KG1 (cell line): ENCODE data around the gene MRPL53.
"Not testable (repeated sequence)": the region's sequence is repeated elsewhere in the genome, so short reads cannot be mapped to it uniquely, and the experiment has no call there.

ENCODE experiments used
- DNase-seq: peaks from one replicate; lab custom pipeline; 2025; lab: John Stamatoyannopoulos, UW

MRPL53 gene

DNA sequence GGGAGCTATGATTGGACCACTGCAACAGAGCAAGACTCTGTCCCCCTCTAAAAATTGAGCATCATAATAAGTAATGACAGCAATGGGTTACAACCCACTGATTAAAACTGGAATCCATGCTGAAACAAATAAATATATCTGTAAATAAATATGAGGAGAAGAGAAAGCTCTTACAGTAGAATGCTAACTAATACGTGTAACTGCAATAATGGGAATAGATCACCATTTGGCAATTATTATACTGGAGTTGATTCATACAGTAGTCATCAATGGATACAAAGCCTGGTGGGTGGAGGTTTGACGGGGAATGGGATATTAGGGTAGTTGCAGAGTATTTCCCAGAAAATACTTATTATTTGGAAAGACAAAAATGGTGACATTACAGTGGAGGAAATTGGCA, 23.7 kb downstream of the MRPL53 start:
- no peak for DNase-seq

- DNase-seq, result no peak
Measured at GRCh38 chr2:74447230-74447999, 25.1 kb downstream of the MRPL53 start.

DNA sequence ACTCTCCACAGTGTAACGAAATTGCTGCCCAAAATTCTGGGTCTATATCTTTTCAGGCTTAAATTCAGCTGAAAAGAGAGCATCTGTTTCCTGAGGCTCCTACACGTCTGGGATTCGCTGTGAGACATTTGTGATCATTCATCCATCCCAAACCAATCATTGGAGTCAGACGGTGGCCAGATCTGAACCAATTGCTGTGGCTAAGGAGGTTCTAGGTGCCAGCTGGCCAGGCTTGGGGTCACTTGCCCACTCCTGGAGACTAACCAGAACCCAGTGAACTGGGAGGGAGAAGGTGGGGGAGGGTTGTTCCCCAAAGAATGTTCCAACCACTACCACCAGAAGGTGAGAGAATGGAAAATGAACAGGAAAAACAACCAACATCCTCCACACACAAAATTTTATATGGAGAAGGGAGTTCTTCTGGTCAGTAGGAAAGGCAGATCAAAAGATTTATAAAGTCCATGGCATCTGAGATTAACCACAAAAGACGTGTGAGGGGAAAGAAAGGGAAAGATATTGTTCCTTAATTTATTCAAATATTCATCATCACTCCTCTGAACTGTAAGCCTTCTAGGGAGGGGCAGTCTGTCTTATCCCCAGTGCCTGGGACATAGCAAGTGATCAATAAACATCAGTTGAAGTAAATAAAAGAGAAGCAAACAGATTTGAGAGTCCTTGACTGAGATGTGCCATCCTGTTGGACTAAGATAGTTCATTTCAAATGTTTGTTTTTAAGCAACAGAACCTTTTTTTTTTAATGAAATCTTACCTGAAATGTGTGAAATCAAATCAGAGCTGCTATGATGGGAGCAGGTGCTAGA, 27.8 kb downstream of the MRPL53 start:
- no peak for DNase-seq

- DNase-seq, result not testable (repeated sequence)
Measured at GRCh38 chr2:74442483-74443297, 29.8 kb downstream of the MRPL53 start.

- DNase-seq, result no peak
Measured at GRCh38 chr2:74441690-74442482, 30.6 kb downstream of the MRPL53 start, which contains the start of gene RTKN. Gene RTKN (minus strand): TSS chr2:74441937. CDS start chr2:74441816, 121 bp downstream.

DNA sequence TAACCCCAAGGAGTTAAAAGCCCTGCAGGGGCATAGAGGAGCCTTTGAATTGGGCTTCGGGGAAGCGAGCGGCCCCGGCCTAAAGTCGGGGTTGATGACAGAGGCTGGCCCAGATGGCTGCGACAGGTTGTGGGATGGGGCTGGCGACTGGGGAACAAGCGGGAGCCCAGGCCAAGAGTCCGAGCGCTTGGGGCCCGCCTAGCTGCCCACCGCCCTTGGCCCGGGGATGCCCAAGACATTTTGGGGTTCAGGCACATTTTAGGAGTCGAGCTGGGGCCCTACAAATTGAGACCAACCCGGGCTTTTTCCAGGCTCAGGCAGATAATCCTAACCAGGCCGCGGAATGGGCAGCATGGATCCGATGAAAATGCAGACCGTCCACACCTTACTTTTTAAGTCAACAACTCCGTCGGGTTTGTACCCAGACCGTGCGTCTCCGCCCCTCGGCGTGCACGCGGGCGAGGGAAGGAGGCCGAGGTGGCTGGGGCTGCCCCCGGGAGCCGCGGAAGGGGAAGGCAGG, 31.2 kb downstream of the MRPL53 start:
- DNase-seq, result no peak

DNA sequence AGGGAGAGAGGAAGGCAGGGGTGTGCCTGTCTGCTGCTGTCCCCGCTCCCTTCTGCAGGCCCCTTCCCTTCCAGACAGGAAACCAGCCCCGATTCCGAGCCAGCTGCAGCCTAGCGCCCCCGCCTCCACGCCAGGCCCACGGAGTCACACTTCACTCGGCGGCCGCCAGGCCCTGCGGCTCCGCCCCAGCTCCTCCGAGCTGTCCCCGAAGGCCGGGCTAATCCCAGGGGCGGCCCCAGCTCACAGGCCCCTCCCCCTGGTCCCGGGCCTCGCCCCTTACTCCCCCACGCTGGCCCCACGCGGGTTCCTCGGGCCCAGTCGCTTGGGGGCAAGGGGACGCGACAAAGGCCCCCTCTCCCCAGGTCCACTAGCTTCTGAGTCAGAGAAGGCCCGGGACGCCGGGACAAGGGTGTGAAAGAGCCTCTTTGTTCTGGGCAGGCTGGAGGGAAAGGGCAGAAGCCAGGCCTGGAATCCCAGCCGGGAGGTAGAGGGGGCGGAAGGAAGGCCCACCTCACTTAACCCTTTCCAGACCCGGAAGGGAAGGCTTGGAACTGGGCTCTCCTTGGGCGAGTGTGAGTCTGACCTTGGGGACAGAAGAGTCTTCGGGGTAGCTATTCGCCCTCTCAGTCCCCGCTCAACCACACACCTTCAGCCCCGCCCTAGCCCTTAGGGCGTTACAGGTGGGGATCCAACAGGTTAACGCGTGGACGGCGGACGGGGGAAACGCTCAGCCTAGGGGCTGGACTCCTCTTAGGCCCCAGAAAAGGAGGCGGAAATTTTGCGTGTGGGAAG, 31.9 kb downstream of the MRPL53 start:
- peak; percentile 35 for DNase-seq

DNA sequence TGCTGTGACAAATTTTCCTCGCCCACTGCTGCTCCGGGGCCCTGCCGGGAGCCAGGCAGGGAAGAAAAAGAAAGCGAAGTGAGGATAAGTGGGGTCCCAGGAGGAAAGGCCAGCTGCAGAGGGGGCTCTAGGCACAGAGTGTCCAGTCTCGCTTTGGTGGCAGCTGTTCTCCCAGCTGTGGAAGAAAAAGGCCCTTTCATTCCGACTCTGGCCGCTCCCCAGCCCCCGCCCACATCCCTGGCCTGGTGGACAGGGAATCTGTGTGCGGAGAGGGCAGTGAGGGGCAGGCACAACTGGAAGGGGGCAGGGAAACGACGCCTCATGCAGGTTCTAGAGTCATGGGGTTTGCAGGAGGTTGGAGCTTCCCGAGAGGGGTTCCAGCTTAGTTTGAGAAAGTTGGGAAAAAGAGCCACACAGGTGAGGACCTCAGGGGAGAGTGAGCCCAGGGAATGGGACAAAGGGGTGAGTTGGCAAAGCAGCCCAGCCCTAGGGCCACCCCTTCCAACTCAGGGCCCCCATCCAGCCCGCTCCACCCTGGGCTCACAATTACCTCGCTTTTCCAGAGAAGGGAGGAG, 32.6 kb downstream of the MRPL53 start:
- DNase-seq, result no peak

- DNase-seq, result no peak
Measured at GRCh38 chr2:74439373-74439772, 33.1 kb downstream of the MRPL53 start.

- no peak for DNase-seq
Measured at GRCh38 chr2:74438248-74438647, 34.2 kb downstream of the MRPL53 start.

DNA sequence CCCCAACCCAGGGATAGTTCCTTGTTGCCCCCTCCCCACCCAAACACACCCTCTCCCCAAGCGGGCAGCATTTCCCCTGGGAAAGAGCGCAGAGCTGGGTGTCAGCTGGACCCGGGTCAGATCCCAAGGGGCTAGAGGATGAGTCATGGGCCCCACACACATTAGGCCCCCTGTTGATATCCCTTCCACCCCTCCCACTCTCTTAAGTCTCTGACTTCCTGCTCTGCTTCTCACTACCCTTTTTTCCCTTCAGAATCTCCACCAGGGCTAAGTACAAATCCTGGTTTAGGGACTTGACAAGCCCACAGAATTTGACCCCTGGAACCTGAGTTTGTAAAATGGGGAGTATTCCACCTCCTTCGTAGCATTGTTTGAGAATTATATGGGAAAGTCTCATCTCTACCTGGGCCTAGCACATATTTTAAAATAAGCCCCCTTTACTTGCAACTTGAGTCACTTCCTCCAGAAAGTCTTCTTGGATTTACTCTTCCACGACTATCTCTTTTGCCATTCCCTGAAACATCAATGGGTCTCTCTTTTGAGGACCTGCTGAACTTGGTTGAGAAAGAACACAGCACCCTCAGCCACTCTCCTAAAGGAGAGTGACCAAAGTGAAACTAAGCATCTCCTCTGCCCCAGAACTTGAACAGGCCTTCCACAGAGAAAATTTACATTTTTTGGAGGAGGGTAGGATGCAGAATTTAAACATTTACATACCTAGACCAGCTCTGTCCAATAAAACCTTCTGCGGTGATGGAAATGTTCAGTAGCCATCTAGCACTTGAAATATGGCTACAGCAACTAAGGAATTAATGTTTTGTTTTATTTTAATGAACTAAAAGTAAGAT, 35.4 kb downstream of the MRPL53 start:
- no peak for DNase-seq

- no peak for DNase-seq
Measured at GRCh38 chr2:74436111-74436805, 36.2 kb downstream of the MRPL53 start.

DNA sequence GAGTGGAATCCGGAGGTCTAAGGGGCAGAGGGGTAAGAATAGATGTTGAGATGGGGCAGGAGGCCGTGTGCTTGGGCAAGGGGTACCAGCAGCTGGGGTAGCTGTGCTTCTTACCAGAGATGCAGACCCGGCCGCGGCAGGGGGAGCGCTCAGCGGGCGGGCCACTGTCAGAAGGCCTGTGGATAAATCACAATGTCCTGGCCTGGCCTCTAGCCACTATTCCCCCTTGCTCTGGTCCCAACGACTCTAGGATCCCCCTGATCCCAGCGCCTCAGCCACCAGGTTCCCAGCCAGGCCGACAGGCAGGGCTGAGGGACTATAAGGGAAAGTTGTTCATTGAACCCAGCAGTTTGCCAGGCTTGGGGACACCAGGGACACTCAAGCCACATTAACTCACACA, 42.0 kb downstream of the MRPL53 start:
- no peak for DNase-seq

DNA sequence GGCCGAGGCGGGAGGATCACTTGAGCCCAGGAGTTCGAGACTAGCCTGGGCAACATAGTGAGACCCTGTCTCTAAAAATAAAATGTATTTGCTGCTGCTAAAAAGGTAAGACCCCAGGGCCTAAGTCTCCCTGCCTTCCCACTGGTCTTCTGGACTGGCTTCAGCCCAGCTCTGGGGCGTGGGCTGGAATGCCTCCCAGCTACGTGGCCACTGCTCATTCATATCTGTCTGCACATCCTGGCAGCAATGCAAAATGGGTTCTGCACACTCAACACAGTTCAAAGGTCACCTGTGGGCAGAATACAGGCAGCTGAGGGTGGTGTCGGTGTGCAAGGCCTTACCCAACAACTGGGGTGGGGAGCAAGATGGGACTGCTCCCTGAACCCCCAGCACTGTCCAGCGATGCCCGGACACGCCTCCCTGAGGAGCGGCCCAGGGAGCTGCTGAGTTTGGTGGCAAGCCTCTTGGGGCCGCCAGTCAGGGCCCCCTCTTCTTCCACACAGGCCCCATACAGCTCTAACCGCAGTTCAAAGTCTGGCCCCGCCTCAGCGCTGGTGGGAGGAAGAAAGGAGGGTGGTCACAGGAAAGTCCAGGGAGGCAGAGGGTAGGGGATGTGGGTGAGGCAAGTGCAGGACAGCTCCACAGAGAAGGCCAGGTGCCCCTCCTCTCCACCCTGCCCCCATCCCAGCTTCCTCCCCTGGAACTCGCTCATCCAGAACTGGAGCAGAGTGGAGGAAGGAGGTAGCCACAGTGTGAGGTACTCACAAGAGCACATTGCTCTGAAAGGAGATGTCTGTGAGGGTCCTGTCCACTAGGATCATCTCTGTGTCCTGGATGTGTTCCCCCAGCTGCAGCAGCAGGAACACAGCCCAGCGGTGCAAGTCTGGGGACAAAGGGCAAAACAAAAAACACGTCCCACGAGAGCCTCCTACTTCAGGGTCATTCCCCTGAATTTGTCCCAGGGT, 42.7 kb downstream of the MRPL53 start:
- DNase-seq, result no peak

DNA sequence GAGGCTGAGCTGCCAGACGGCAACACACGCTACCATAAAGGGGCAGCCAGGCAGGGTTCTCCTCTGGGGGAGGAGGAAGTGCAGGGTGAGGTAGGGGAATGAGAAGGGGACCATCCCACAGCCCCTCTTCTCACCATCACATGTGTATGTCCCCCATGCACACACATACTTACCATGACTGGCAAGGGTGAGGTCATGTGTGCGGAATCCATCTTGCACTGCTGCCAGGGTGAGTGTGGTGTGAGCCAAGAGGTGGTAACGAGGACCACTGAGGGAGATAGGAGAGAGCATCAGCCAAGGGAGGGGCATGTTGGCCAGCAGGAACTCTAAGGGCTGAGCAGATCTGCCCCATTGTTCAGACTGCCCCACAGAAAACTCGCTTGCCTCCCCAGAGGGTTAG, 43.8 kb downstream of the MRPL53 start:
- DNase-seq, result no peak

- no peak for DNase-seq
Measured at GRCh38 chr2:74427551-74427950, 44.9 kb downstream of the MRPL53 start.

GRCh38 chr2:74426181-74426758, 46.2 kb downstream of the MRPL53 start:
- no peak for DNase-seq
